ENCODE data around the gene LMO7. TPM values are rescaled to one million over a fixed set of nuclear protein-coding genes. Genes with fewer than 3 reads are reported as not detected.

Gene LMO7
- total and polyA plus RNA-seq, 4 donors, result 17.5 to 69.6 (median 38.2) TPM

GRCh38 chr13:75860935-75861334, 224.8 kb downstream of the LMO7 start:
- Histone ChIP-seq H3K9ac (ENCODE audit: low read depth in 1 of 2, low read length in 2 of 2) (no peak overlapping the region), H3K9me3 (ENCODE audit: control insufficient read depth in 4 of 4, low read length in 3 of 4) (no peaks in the 10 kb centered on the region), H3K27me3 (ENCODE audit: control insufficient read depth in 4 of 4, insufficient read depth in 4 of 4, low read length in 3 of 4) (no peaks in the 10 kb centered on the region), H3K36me3 (ENCODE audit: control insufficient read depth in 4 of 4, insufficient read depth in 3 of 4, low read depth in 1 of 4, low read length in 3 of 4) (peaks cover 2 to 18% (median 9%) of the 10 kb centered on the region in 4 donors), H3K4me1 (ENCODE audit: control insufficient read depth in 4 of 4, insufficient read depth in 4 of 4, low read length in 3 of 4) (no peaks in the 10 kb centered on the region), H3K27ac (ENCODE audit: low read depth in 1 of 2, low read length in 2 of 2) (no peak overlapping the region), H3K4me3 (ENCODE audit: low read depth in 1 of 3, low read length in 3 of 3) (no peak overlapping the region)
- WGBS, result 98% methylated on average over 6 of the region's 6 CpGs
- TF ChIP-seq MAX (IDR thresholded peaks at IDR 0.05) (no peak), TAF1 (conservative IDR thresholded peaks at IDR 0.05) (no peak)
- no peak for DNase-seq (ENCODE audit: low spot score)

- H3K9ac ChIP-seq (ENCODE audit: low read depth in 1 of 2, low read length in 2 of 2), result no peak overlapping the region
- TF ChIP-seq JUND (IDR thresholded peaks at IDR 0.05) (no peak), HNF4G (IDR thresholded peaks at IDR 0.05) (no peak), ZBTB33 (IDR thresholded peaks at IDR 0.05) (no peak), FOXA1 (IDR thresholded peaks at IDR 0.05) (no peak), NR2F2 (IDR thresholded peaks at IDR 0.05) (no peak), EGR1 (IDR thresholded peaks at IDR 0.05; ENCODE audit: low read depth in 2 of 2) (no peak), ATF3 (IDR thresholded peaks at IDR 0.05) (no peak)
- H3K27ac ChIP-seq (ENCODE audit: low read depth in 1 of 2, low read length in 2 of 2), result no peak overlapping the region
- no peaks in the 10 kb centered on the region for H3K9me3 ChIP-seq (ENCODE audit: control insufficient read depth in 4 of 4, low read length in 3 of 4)
- H3K4me1 ChIP-seq (ENCODE audit: control insufficient read depth in 4 of 4, insufficient read depth in 4 of 4, low read length in 3 of 4), result no peaks in the 10 kb centered on the region
- peaks cover 2 to 13% (median 7%) of the 10 kb centered on the region in 4 donors for H3K36me3 ChIP-seq (ENCODE audit: control insufficient read depth in 4 of 4, insufficient read depth in 3 of 4, low read depth in 1 of 4, low read length in 3 of 4)
- no peak overlapping the region for H3K4me3 ChIP-seq (ENCODE audit: low read depth in 1 of 3, low read length in 3 of 3)
- H3K27me3 ChIP-seq (ENCODE audit: control insufficient read depth in 4 of 4, insufficient read depth in 4 of 4, low read length in 3 of 4), result no peaks in the 10 kb centered on the region
- DNase-seq (ENCODE audit: low spot score), result no peak
These were observed 225.7 kb downstream of the LMO7 start for GRCh38 chr13:75861786-75862185.

GRCh38 chr13:75864718-75865117, 228.6 kb downstream of the LMO7 start:
- 85% methylated on average over 5 of the region's 5 CpGs for WGBS
- no peak for TF ChIP-seq FOXA1 (IDR thresholded peaks at IDR 0.05)
- Histone ChIP-seq H3K9ac (ENCODE audit: low read depth in 1 of 2, low read length in 2 of 2) (no peak overlapping the region), H3K4me1 (ENCODE audit: control insufficient read depth in 4 of 4, insufficient read depth in 4 of 4, low read length in 3 of 4) (no peaks in the 10 kb centered on the region), H3K27ac (ENCODE audit: low read depth in 1 of 2, low read length in 2 of 2) (no peak overlapping the region), H3K36me3 (ENCODE audit: control insufficient read depth in 4 of 4, insufficient read depth in 3 of 4, low read depth in 1 of 4, low read length in 3 of 4) (peaks cover 0 to under 1% (median 0%) of the 10 kb centered on the region in 4 donors), H3K4me3 (ENCODE audit: low read depth in 1 of 3, low read length in 3 of 3) (no peak overlapping the region), H3K9me3 (ENCODE audit: control insufficient read depth in 4 of 4, low read length in 3 of 4) (no peaks in the 10 kb centered on the region), H3K27me3 (ENCODE audit: control insufficient read depth in 4 of 4, insufficient read depth in 4 of 4, low read length in 3 of 4) (no peaks in the 10 kb centered on the region)
- no peak for DNase-seq (ENCODE audit: low spot score)

GRCh38 chr13:75867379-75868117, 231.4 kb downstream of the LMO7 start:
- 76% methylated on average over 9 of the region's 9 CpGs for WGBS
- no peaks in the 10 kb centered on the region for H3K36me3 ChIP-seq (ENCODE audit: control insufficient read depth in 4 of 4, insufficient read depth in 3 of 4, low read depth in 1 of 4, low read length in 3 of 4)
- no peak for DNase-seq (ENCODE audit: low spot score)
- H3K4me1 ChIP-seq (ENCODE audit: control insufficient read depth in 4 of 4, insufficient read depth in 4 of 4, low read length in 3 of 4), result peaks cover 0 to 4% (median 2%) of the 10 kb centered on the region in 4 donors
- H3K4me3 ChIP-seq (ENCODE audit: low read depth in 1 of 3, low read length in 3 of 3), result no peak overlapping the region
- H3K27me3 ChIP-seq (ENCODE audit: control insufficient read depth in 4 of 4, insufficient read depth in 4 of 4, low read length in 3 of 4), result no peaks in the 10 kb centered on the region
- H3K9ac ChIP-seq (ENCODE audit: low read depth in 1 of 2, low read length in 2 of 2), result no peak overlapping the region
- H3K9me3 ChIP-seq (ENCODE audit: control insufficient read depth in 4 of 4, low read length in 3 of 4), result no peaks in the 10 kb centered on the region
- H3K27ac ChIP-seq (ENCODE audit: low read depth in 1 of 2, low read length in 2 of 2), result no peak overlapping the region
- TF ChIP-seq FOXA1 (IDR thresholded peaks at IDR 0.05) (no peak), HNF4G (IDR thresholded peaks at IDR 0.05) (no peak), REST (IDR thresholded peaks at IDR 0.05) (no peak), SP1 (IDR thresholded peaks at IDR 0.05) (no peak), ZBTB33 (IDR thresholded peaks at IDR 0.05) (no peak), GABPA (IDR thresholded peaks at IDR 0.05 in 1 of 2, conservative IDR thresholded peaks at IDR 0.05 in 1 of 2) (no peak), RXRA (IDR thresholded peaks at IDR 0.05) (no peak), FOXA2 (IDR thresholded peaks at IDR 0.05) (no peak), YY1 (IDR thresholded peaks at IDR 0.05) (no peak), NR2F2 (IDR thresholded peaks at IDR 0.05) (no peak), JUND (IDR thresholded peaks at IDR 0.05) (no peak)
